Hepatocyte (in vitro differentiated cells): Measurements from ENCODE around the gene NR1I2. TPM values are rescaled to one million over a fixed set of nuclear protein-coding genes. Genes with fewer than 3 reads are reported as not detected.

Experiments
- DNase-seq: peaks from one replicate; pipeline ENCODE4 v3.0.0-alpha.2; 2016; ENCODE audit warnings: low spot score
- H2AFZ ChIP-seq: fragments of 200-600 bp; sonication (generic); 2 replicates; pipeline ENCODE4 v1.6.0; 2016; ENCODE audit warnings: antibody characterized with exemption, mild to moderate bottlenecking
- H3K27ac ChIP-seq: fragments of 200-600 bp; sonication (generic); 2 replicates; pipeline ENCODE4 v1.5.1; 2016; ENCODE audit warnings: mild to moderate bottlenecking
- H3K27me3 ChIP-seq: fragments of 200-600 bp; sonication (generic); 2 replicates; pipeline ENCODE4 v1.6.1; 2016
- H3K36me3 ChIP-seq: fragments of 200-600 bp; sonication (generic); replicated peaks from 2 replicates; pipeline ENCODE4 v1.5.1; 2016; ENCODE audit warnings: low read depth; ENCODE audit not compliant: insufficient read depth
- H3K4me1 ChIP-seq: fragments of 200-600 bp; sonication (generic); 2 replicates; pipeline ENCODE4 v1.5.1; 2016; ENCODE audit warnings: mild to moderate bottlenecking, moderate library complexity; ENCODE audit not compliant: insufficient read depth
- H3K4me2 ChIP-seq: fragments of 200-600 bp; sonication (generic); 2 replicates; pipeline ENCODE4 v1.6.0; 2016
- H3K4me3 ChIP-seq: fragments of 200-600 bp; sonication (generic); 2 replicates; pipeline ENCODE4 v1.5.1; 2016; ENCODE audit warnings: mild to moderate bottlenecking
- H3K79me2 ChIP-seq: fragments of 200-600 bp; sonication (generic); 2 replicates; pipeline ENCODE4 v1.6.0; 2017; ENCODE audit warnings: mild to moderate bottlenecking
- H3K9me2 ChIP-seq: fragments of 200-600 bp; sonication (generic); replicated peaks from 2 replicates; pipeline ENCODE4 v1.6.0; 2017; ENCODE audit warnings: mild to moderate bottlenecking; ENCODE audit not compliant: insufficient read depth
- H3K9me3 ChIP-seq: fragments of 200-600 bp; sonication (generic); 2 replicates; pipeline ENCODE4 v1.5.1; 2016; ENCODE audit warnings: low read depth, mild to moderate bottlenecking
- H4K20me1 ChIP-seq: fragments of 200-600 bp; sonication (generic); 2 replicates; pipeline ENCODE4 v1.6.0; 2016; ENCODE audit warnings: mild to moderate bottlenecking; ENCODE audit not compliant: insufficient read depth, poor library complexity, severe bottlenecking
- EZH2 ChIP-seq: fragments of 200-600 bp; sonication (generic); IDR thresholded peaks from 2 replicates; pipeline ENCODE4 v1.6.1; 2016; ENCODE audit warnings: antibody characterized with exemption, mild to moderate bottlenecking, borderline replicate concordance
- EZH2phosphoT487 ChIP-seq: fragments of 200-600 bp; sonication (generic); IDR thresholded peaks from one replicate; pipeline ENCODE4 v1.6.1; 2018; ENCODE audit warnings: antibody characterized with exemption, mild to moderate bottlenecking, low read depth, moderate library complexity; ENCODE audit not compliant: unreplicated experiment, severe bottlenecking
- WGBS: methylation state at CpG from one replicate; pipeline ENCODE4 v1.1.6; 2016; ENCODE audit warnings: low lambda C conversion rate; ENCODE audit errors: missing lambda C conversion rate; 5-methylcytosine and 5-hydroxymethylcytosine counted together
- polyA plus RNA-seq: library from polyadenylated mRNA; unstranded; fragments of >200 nt; fragmentation: Nextera tagmentation; extraction: Ambion mirVana; gene quantifications from 2 replicates; pipeline ENCODE4 v1.2.1, GENCODE V29; 2016
- total RNA-seq: library from RNA; depleted of rRNA; stranded (reverse); fragments of >200 nt; gene quantifications from 2 replicates; pipeline ENCODE4 v1.2.3, GENCODE V29; 2014
- TF ChIP-seq, protein P1 (sequence below): fragments of 200-600 bp; sonication (generic); IDR thresholded peaks from 2 replicates; pipeline ENCODE4 v1.5.1; 2016; ENCODE audit warnings: antibody characterized with exemption, mild to moderate bottlenecking; ENCODE audit not compliant: poor library complexity

NR1I2 gene
- total and polyA plus RNA-seq, 2 experiments from 2014 or later: 5.0 to 7.0 TPM

DNA sequence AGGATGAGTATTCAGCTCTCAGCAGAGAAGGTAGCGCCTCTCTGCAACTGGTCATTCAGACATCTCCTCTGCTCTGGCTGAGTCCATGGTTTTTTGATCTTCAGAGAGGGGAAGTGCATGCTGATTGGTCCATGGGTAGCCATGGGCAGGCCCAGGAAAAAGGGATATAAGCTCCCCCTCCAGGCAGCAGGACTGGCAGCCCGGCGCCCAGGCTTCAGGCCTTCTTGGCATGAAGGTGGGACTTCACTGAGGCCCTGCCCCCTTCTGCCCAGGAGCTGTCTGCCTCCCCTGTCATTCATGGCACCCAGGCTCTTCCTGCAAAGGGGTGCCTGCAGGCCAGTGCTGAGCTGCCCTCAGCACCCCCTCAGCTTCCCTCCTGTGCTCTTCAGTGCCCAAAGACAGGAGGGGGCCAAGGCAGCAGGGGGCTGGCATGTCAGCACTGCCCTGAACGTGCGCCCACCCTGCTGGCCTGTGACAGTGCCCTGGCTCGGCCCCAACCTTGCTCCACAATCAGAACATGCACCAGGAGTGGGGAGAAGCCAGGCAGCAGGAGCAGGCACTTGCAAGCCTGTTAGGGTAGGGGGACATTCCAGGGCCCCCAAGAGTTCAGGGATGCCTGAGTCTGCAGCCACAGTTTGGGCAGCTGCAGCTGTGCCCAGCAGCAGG, 13.8 kb upstream of the NR1I2 start:
- no peaks in the 10 kb centered on the region for H3K9me2 ChIP-seq
- H3K9me3 ChIP-seq: no peaks in the 10 kb centered on the region
- H3K79me2 ChIP-seq: no peaks in the 10 kb centered on the region
- H2AFZ ChIP-seq: no peak overlapping the region
- TF ChIP-seq, protein P1, sequence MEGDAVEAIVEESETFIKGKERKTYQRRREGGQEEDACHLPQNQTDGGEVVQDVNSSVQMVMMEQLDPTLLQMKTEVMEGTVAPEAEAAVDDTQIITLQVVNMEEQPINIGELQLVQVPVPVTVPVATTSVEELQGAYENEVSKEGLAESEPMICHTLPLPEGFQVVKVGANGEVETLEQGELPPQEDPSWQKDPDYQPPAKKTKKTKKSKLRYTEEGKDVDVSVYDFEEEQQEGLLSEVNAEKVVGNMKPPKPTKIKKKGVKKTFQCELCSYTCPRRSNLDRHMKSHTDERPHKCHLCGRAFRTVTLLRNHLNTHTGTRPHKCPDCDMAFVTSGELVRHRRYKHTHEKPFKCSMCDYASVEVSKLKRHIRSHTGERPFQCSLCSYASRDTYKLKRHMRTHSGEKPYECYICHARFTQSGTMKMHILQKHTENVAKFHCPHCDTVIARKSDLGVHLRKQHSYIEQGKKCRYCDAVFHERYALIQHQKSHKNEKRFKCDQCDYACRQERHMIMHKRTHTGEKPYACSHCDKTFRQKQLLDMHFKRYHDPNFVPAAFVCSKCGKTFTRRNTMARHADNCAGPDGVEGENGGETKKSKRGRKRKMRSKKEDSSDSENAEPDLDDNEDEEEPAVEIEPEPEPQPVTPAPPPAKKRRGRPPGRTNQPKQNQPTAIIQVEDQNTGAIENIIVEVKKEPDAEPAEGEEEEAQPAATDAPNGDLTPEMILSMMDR: no peak
- TF ChIP-seq EZH2phosphoT487 (no peak), EZH2 (no peak)
- 96% methylated on average over 6 of the region's 6 CpGs for WGBS
- no peak overlapping the region for H3K4me3 ChIP-seq
- H3K4me2 ChIP-seq: no peak overlapping the region
- H4K20me1 ChIP-seq: no peaks in the 10 kb centered on the region
- H3K27ac ChIP-seq: no peak overlapping the region
- DNase-seq: no peak
- no peaks in the 10 kb centered on the region for H3K27me3 ChIP-seq
- no peaks in the 10 kb centered on the region for H3K36me3 ChIP-seq
- no peaks in the 10 kb centered on the region for H3K4me1 ChIP-seq

- TF ChIP-seq, protein P1: no peak
- no peak for TF ChIP-seq EZH2phosphoT487
- TF ChIP-seq EZH2: no peak
- H2AFZ ChIP-seq: no peak overlapping the region
Observed at GRCh38 chr3:119768668-119769393, 13.1 kb upstream of the NR1I2 start.

GRCh38 chr3:119769394-119770149, 12.3 kb upstream of the NR1I2 start:
- Histone ChIP-seq H3K27me3 (no peaks in the 10 kb centered on the region), H3K27ac (no peak overlapping the region), H2AFZ (no peak overlapping the region), H3K4me1 (no peaks in the 10 kb centered on the region), H4K20me1 (no peaks in the 10 kb centered on the region), H3K9me2 (no peaks in the 10 kb centered on the region), H3K79me2 (no peaks in the 10 kb centered on the region), H3K4me3 (no peak overlapping the region), H3K4me2 (no peak overlapping the region), H3K9me3 (no peaks in the 10 kb centered on the region), H3K36me3 (no peaks in the 10 kb centered on the region)
- 81% methylated on average over 8 of the region's 8 CpGs for WGBS
- TF ChIP-seq, protein P1: no peak
- TF ChIP-seq EZH2: no peak
- TF ChIP-seq EZH2phosphoT487: no peak
- no peak for DNase-seq

More at GRCh38 chr3:119768668-119769393, 13.1 kb upstream of the NR1I2 start:
- H4K20me1 ChIP-seq: no peaks in the 10 kb centered on the region
- H3K4me1 ChIP-seq: no peaks in the 10 kb centered on the region
- no peaks in the 10 kb centered on the region for H3K36me3 ChIP-seq
- no peak overlapping the region for H3K27ac ChIP-seq
- 94% methylated on average over 9 of the region's 9 CpGs for WGBS
- no peaks in the 10 kb centered on the region for H3K9me2 ChIP-seq
- H3K9me3 ChIP-seq: no peaks in the 10 kb centered on the region
- H3K4me2 ChIP-seq: no peak overlapping the region
- no peak overlapping the region for H3K4me3 ChIP-seq
- no peaks in the 10 kb centered on the region for H3K27me3 ChIP-seq
- no peak for DNase-seq
- no peaks in the 10 kb centered on the region for H3K79me2 ChIP-seq
